HG03432 (cell line): ENCODE measurements around the gene TMEM158.

ENCODE experiments used
- ATAC-seq: cut with Tn5 transposase; IDR thresholded peaks from one replicate; pipeline ENCODE4 v1.9.1; 2021; ENCODE audit warnings: mild to moderate bottlenecking, moderate library complexity; ENCODE audit not compliant: unreplicated experiment

The TMEM158 gene

GRCh38 chr3:45178183-45179023, 47.7 kb downstream of the TMEM158 start:
- no peak for ATAC-seq

GRCh38 chr3:45176912-45177311, 49.2 kb downstream of the TMEM158 start:
- no peak for ATAC-seq
